ENCODE data around the gene CASKIN1. TPM values are rescaled to one million over a fixed set of nuclear protein-coding genes. Genes with fewer than 3 reads are reported as not detected.
A peak's percentile ranks its signal among the peaks of the same experiment; 100 is the strongest.

The CASKIN1 gene
- total and polyA plus RNA-seq, 2 donors from 2014 or later, result 0.30 to 0.66 TPM

- intact Hi-C loops (cut with DNase I), result loop anchor here (10.0 kb wide), 1 partner anchor 123 kb away; the partner anchor contains the start of gene NHERF2
- no peaks in the 10 kb centered on the region for H3K27me3 ChIP-seq (ENCODE audit: control insufficient read depth, insufficient read depth, low read length)
- DNase-seq, result peak in 1 of 5 donors; percentile 53
- H3K36me3 ChIP-seq (ENCODE audit: control insufficient read depth in 2 of 3, insufficient read depth in 3 of 3, low read length in 3 of 3), result peaks cover 0 to 3% (median 0%) of the 10 kb centered on the region in 3 donors
- no peak overlapping the region for H3K9ac ChIP-seq (ENCODE audit: low read length in 3 of 3)
- no peak for FAIRE-seq
- no peaks in the 10 kb centered on the region for H3K9me3 ChIP-seq (ENCODE audit: control insufficient read depth in 2 of 3, insufficient read depth in 1 of 3, low read length in 3 of 3)
- H3K27ac ChIP-seq (ENCODE audit: low read depth in 2 of 2, low read length in 2 of 2), result peak overlapping the region; percentile 45 to 69
- H3K4me1 ChIP-seq (ENCODE audit: control insufficient read depth in 2 of 3, insufficient read depth in 2 of 3, low read depth in 1 of 3, low read length in 3 of 3), result peaks cover 0 to 32% (median 2%) of the 10 kb centered on the region in 3 donors
- no peak overlapping the region for H3K4me3 ChIP-seq (ENCODE audit: low read length in 3 of 3)
- no peak for TF ChIP-seq CTCF (IDR thresholded peaks at IDR 0.05; ENCODE audit: borderline replicate concordance, extremely low read depth, insufficient read depth)
Measured at GRCh38 chr16:2147378-2147777, 49.0 kb downstream of the CASKIN1 start.

GRCh38 chr16:2145843-2146242, 50.6 kb downstream of the CASKIN1 start:
- intact Hi-C loops (cut with DNase I), result loop anchor here (10.0 kb wide), 1 partner anchor 121 kb away; the partner anchor contains the start of gene NHERF2

GRCh38 chr16:2143878-2144485, 52.4 kb downstream of the CASKIN1 start:
- H3K4me3 ChIP-seq (ENCODE audit: low read length in 3 of 3), result no peak overlapping the region
- no peaks in the 10 kb centered on the region for H3K27me3 ChIP-seq (ENCODE audit: control insufficient read depth, insufficient read depth, low read length)
- no peaks in the 10 kb centered on the region for H3K36me3 ChIP-seq (ENCODE audit: control insufficient read depth in 2 of 3, insufficient read depth in 3 of 3, low read length in 3 of 3)
- TF ChIP-seq CTCF (IDR thresholded peaks at IDR 0.05; ENCODE audit: borderline replicate concordance, extremely low read depth, insufficient read depth), result no peak
- intact Hi-C loops (cut with DNase I), result loop anchor here (10.0 kb wide), 1 partner anchor 119 kb away; the partner anchor contains the start of gene NHERF2
- H3K9me3 ChIP-seq (ENCODE audit: control insufficient read depth in 2 of 3, insufficient read depth in 1 of 3, low read length in 3 of 3), result no peaks in the 10 kb centered on the region
- no peak overlapping the region for H3K27ac ChIP-seq (ENCODE audit: low read depth in 2 of 2, low read length in 2 of 2)
- no peak for FAIRE-seq
- no peak overlapping the region for H3K9ac ChIP-seq (ENCODE audit: low read length in 3 of 3)
- DNase-seq, result peak in 1 of 5 donors; percentile 64
- peaks cover 0 to 11% (median 0%) of the 10 kb centered on the region in 3 donors for H3K4me1 ChIP-seq (ENCODE audit: control insufficient read depth in 2 of 3, insufficient read depth in 2 of 3, low read depth in 1 of 3, low read length in 3 of 3)

More at GRCh38 chr16:2145843-2146242, 50.6 kb downstream of the CASKIN1 start:
- Histone ChIP-seq H3K27me3 (ENCODE audit: control insufficient read depth, insufficient read depth, low read length) (no peaks in the 10 kb centered on the region), H3K4me1 (ENCODE audit: control insufficient read depth in 2 of 3, insufficient read depth in 2 of 3, low read depth in 1 of 3, low read length in 3 of 3) (peaks cover 0 to 20% (median 0%) of the 10 kb centered on the region in 3 donors), H3K36me3 (ENCODE audit: control insufficient read depth in 2 of 3, insufficient read depth in 3 of 3, low read length in 3 of 3) (no peaks in the 10 kb centered on the region), H3K27ac (ENCODE audit: low read depth in 2 of 2, low read length in 2 of 2) (no peak overlapping the region), H3K4me3 (ENCODE audit: low read length in 3 of 3) (no peak overlapping the region), H3K9ac (ENCODE audit: low read length in 3 of 3) (no peak overlapping the region), H3K9me3 (ENCODE audit: control insufficient read depth in 2 of 3, insufficient read depth in 1 of 3, low read length in 3 of 3) (no peaks in the 10 kb centered on the region)
- no peak for DNase-seq
- FAIRE-seq, result no peak
- no peak for TF ChIP-seq CTCF (IDR thresholded peaks at IDR 0.05; ENCODE audit: borderline replicate concordance, extremely low read depth, insufficient read depth)

Data from kidney (tissue), 14 donors.